ENCODE measurements around the gene PRKCB. TPM values are rescaled to one million over a fixed set of nuclear protein-coding genes. Genes with fewer than 3 reads are reported as not detected.

Gene PRKCB
- polyA plus RNA-seq, 1 donor (not counting 4 experiments of a cell fraction or from before 2014, with no cell fraction given), result 0.18 TPM

GRCh38 chr16:24035127-24035842 lies 199.5 kb downstream of the PRKCB start:
- H3K4me2 ChIP-seq (ENCODE audit: control insufficient read depth, extremely low read depth, insufficient read depth, low read depth, low read length), result no peak overlapping the region
- no peak overlapping the region for H3K9ac ChIP-seq (ENCODE audit: control insufficient read depth, extremely low read depth, insufficient read depth, low read length)
- DNase-seq (ENCODE audit: low read depth, low spot score) (no peak), FAIRE-seq (no peak)
- H3K27me3 ChIP-seq (ENCODE audit: control insufficient read depth, extremely low read depth, insufficient read depth, low read length), result no peaks in the 10 kb centered on the region
- no peak overlapping the region for H3K4me3 ChIP-seq (ENCODE audit: control insufficient read depth in 2 of 3, extremely low read depth in 1 of 3, insufficient read depth in 2 of 3, low read depth in 1 of 3, low read length in 3 of 3)
- no peaks in the 10 kb centered on the region for H3K79me2 ChIP-seq (ENCODE audit: control insufficient read depth, insufficient read depth, low read length)
- no peak overlapping the region for H2AFZ ChIP-seq (ENCODE audit: control insufficient read depth, low read length)
- no peak for TF ChIP-seq EZH2 (IDR thresholded peaks at IDR 0.05; ENCODE audit: low read length)
- no peak for TF ChIP-seq CTCF (optimal IDR thresholded peaks at IDR 0.05 in 1 of 3, IDR thresholded peaks at IDR 0.05 in 1 of 3, conservative IDR thresholded peaks at IDR 0.05 in 1 of 3; ENCODE audit: extremely low read depth in 1 of 3, insufficient read depth in 2 of 3, low read length in 3 of 3)
- no peaks in the 10 kb centered on the region for H3K36me3 ChIP-seq (ENCODE audit: control insufficient read depth in 2 of 2, extremely low read depth in 1 of 2, insufficient read depth in 2 of 2, low read length in 2 of 2)
- H3K4me1 ChIP-seq (ENCODE audit: control insufficient read depth, extremely low read depth, insufficient read depth, low read length), result no peaks in the 10 kb centered on the region
- dilution Hi-C loops (cut with MboI; ENCODE audit: extremely low pct_ligation_motif_present, low sequenced_read_pairs), result no loop called here
- no peaks in the 10 kb centered on the region for H3K9me1 ChIP-seq (ENCODE audit: control insufficient read depth, extremely low read depth, insufficient read depth, low read length)
- H4K20me1 ChIP-seq (ENCODE audit: control insufficient read depth, extremely low read depth, insufficient read depth, low read length), result no peaks in the 10 kb centered on the region
- no peaks in the 10 kb centered on the region for H3K9me3 ChIP-seq (ENCODE audit: control insufficient read depth, low read depth, low read length)
- no peak overlapping the region for H3K27ac ChIP-seq (ENCODE audit: control insufficient read depth, insufficient read depth, low read length)

- no peaks in the 10 kb centered on the region for H3K36me3 ChIP-seq (ENCODE audit: control insufficient read depth in 2 of 2, extremely low read depth in 1 of 2, insufficient read depth in 2 of 2, low read length in 2 of 2)
- H3K4me2 ChIP-seq (ENCODE audit: control insufficient read depth, extremely low read depth, insufficient read depth, low read depth, low read length), result no peak overlapping the region
- H3K9me1 ChIP-seq (ENCODE audit: control insufficient read depth, extremely low read depth, insufficient read depth, low read length), result no peaks in the 10 kb centered on the region
- no peak for TF ChIP-seq CTCF (optimal IDR thresholded peaks at IDR 0.05 in 1 of 3, IDR thresholded peaks at IDR 0.05 in 1 of 3, conservative IDR thresholded peaks at IDR 0.05 in 1 of 3; ENCODE audit: extremely low read depth in 1 of 3, insufficient read depth in 2 of 3, low read length in 3 of 3)
- no peak for TF ChIP-seq EZH2 (IDR thresholded peaks at IDR 0.05; ENCODE audit: low read length)
- FAIRE-seq (no peak), DNase-seq (ENCODE audit: low read depth, low spot score) (no peak)
- H2AFZ ChIP-seq (ENCODE audit: control insufficient read depth, low read length), result no peak overlapping the region
- H3K9me3 ChIP-seq (ENCODE audit: control insufficient read depth, low read depth, low read length), result no peaks in the 10 kb centered on the region
- H4K20me1 ChIP-seq (ENCODE audit: control insufficient read depth, extremely low read depth, insufficient read depth, low read length), result no peaks in the 10 kb centered on the region
- no peak overlapping the region for H3K9ac ChIP-seq (ENCODE audit: control insufficient read depth, extremely low read depth, insufficient read depth, low read length)
- H3K79me2 ChIP-seq (ENCODE audit: control insufficient read depth, insufficient read depth, low read length), result no peaks in the 10 kb centered on the region
- H3K27ac ChIP-seq (ENCODE audit: control insufficient read depth, insufficient read depth, low read length), result no peak overlapping the region
- no peak overlapping the region for H3K4me3 ChIP-seq (ENCODE audit: control insufficient read depth in 2 of 3, extremely low read depth in 1 of 3, insufficient read depth in 2 of 3, low read depth in 1 of 3, low read length in 3 of 3)
- no peaks in the 10 kb centered on the region for H3K27me3 ChIP-seq (ENCODE audit: control insufficient read depth, extremely low read depth, insufficient read depth, low read length)
- no peaks in the 10 kb centered on the region for H3K4me1 ChIP-seq (ENCODE audit: control insufficient read depth, extremely low read depth, insufficient read depth, low read length)
- dilution Hi-C loops (cut with MboI; ENCODE audit: extremely low pct_ligation_motif_present, low sequenced_read_pairs), result no loop called here
These were observed 200.3 kb downstream of the PRKCB start for GRCh38 chr16:24036038-24036543.

All from keratinocyte (primary cell).